ENCODE measurements around the gene MYT1. TPM values are rescaled to one million over a fixed set of nuclear protein-coding genes. Genes with fewer than 3 reads are reported as not detected.

The MYT1 gene
- total and polyA plus RNA-seq, 2 of the 8 experiments (the other 6 are each of a cell fraction or from before 2014, with no cell fraction given) = 0.63 to 2.0 TPM

DNA sequence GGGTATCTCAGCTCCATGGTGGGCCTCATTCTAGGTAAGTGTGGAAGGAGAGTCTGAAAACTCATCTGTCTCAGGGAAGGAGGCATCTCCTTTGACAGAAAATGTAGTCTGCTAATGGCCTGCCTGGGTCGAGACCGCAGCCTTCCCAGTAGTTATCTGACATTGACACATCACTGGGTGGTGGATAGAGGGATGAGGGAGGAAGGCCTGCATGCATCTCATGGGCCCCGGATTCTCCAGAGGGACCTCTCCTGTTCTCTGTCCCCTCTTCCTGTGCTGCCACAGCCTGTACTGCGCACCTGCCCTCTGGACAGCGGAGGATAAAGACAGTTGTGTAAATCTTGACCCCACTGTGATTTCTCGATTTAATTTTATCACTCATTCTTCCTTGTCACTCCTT lies 96.0 kb downstream of the MYT1 start:
- Histone ChIP-seq H3K4ac (replicated peaks; ENCODE audit: insufficient read length, low read depth, low read length) (no peak overlapping the region), H3K36me3 (ENCODE audit: control insufficient read depth in 2 of 4, insufficient read depth in 4 of 4, low read length in 3 of 4) (peaks cover 0 to 9% (median under 1%) of the 10 kb centered on the region in 4 experiments; a peak in 2 of 8 replicates), H2BK15ac (ENCODE audit: low read length) (no peak overlapping the region), H2BK120ac (replicated peaks; ENCODE audit: low read depth, low read length) (no peak overlapping the region), H3K79me2 (ENCODE audit: control insufficient read depth in 1 of 2, insufficient read depth in 2 of 2, low read length in 2 of 2) (peaks cover 4 to 44% of the 10 kb centered on the region in 2 experiments; a peak in 3 of 4 replicates), H4K8ac (ENCODE audit: extremely low read depth, insufficient read depth, low read length) (no peak overlapping the region), H3K9ac (replicated peaks in 1 of 4; ENCODE audit: extremely low read depth in 1 of 4, low read depth in 3 of 4, low read length in 3 of 4) (no peak overlapping the region), H3K23ac (ENCODE audit: insufficient read length) (no peak overlapping the region), H3K14ac (ENCODE audit: insufficient read length) (no peak overlapping the region), H3K56ac (replicated peaks; ENCODE audit: insufficient read length, low read depth, low read length) (no peak overlapping the region), H3K79me1 (ENCODE audit: low read depth, low read length) (peaks cover 6% of the 10 kb centered on the region), H4K91ac (replicated peaks; ENCODE audit: insufficient read length, low read length) (no peak overlapping the region), H3K27me3 (replicated peaks in 1 of 4; ENCODE audit: control insufficient read depth in 3 of 4, extremely low read depth in 1 of 4, insufficient read depth in 3 of 4, low read length in 3 of 4) (no peaks in the 10 kb centered on the region), H2BK20ac (ENCODE audit: low read length) (no peak overlapping the region), H3K27ac (ENCODE audit: low read depth, low read length) (no peak overlapping the region), H3K9me3 (ENCODE audit: insufficient read depth in 2 of 2, low read depth in 1 of 2, low read length in 1 of 2) (no peaks in the 10 kb centered on the region), H4K5ac (ENCODE audit: insufficient read length, low read depth, low read length) (no peak overlapping the region), H2AFZ (ENCODE audit: low read length) (no peak overlapping the region), H3K4me1 (replicated peaks in 1 of 4; ENCODE audit: control insufficient read depth in 3 of 4, insufficient read depth in 4 of 4, low read length in 3 of 4) (peaks cover 2 to 13% (median 7%) of the 10 kb centered on the region in 4 experiments; a peak in 6 of 7 replicates), H2AK5ac (ENCODE audit: low read depth, low read length) (no peak overlapping the region), H2BK5ac (ENCODE audit: low read depth, low read length) (no peak overlapping the region), H3K4me3 (ENCODE audit: extremely low read depth in 1 of 4, insufficient read depth in 2 of 4, low read depth in 3 of 4, low read length in 4 of 4) (no peak overlapping the region), H4K20me1 (replicated peaks in 1 of 2; ENCODE audit: control insufficient read depth in 1 of 2, insufficient read depth in 2 of 2, low read length in 2 of 2) (peaks cover 4 to 9% of the 10 kb centered on the region in 2 experiments), H3K18ac (ENCODE audit: extremely low read depth, low read length) (no peak overlapping the region), H3K4me2 (ENCODE audit: insufficient read depth in 1 of 2, low read depth in 2 of 2, low read length in 2 of 2) (no peak overlapping the region), H3K23me2 (ENCODE audit: low read depth, low read length) (peaks cover under 1% of the 10 kb centered on the region; the same call in 1 of the 2 replicates), H2BK12ac (ENCODE audit: low read depth, low read length) (no peak overlapping the region)
- DNase-seq (ENCODE audit: low read depth in 1 of 2, low spot score in 2 of 2) (peak in 1 of 2 experiments; percentile 31), FAIRE-seq (no peak)
- ChIA-PET POLR2A (ENCODE audit: partially characterized antibody) (interaction anchor here (1.0 kb wide), 1 partner anchor 12 kb away, joined by 3 read pairs; no protein-coding TSS in a partner anchor), CTCF (ENCODE audit: partially characterized antibody) (no interaction called here)
- WGBS, 2 experiments (ENCODE audit: extremely low coverage in 1 of 2, insufficient coverage in 1 of 2, insufficient read length in 1 of 2, insufficient replicate concordance in 2 of 2, low coverage in 1 of 2, low lambda C conversion rate in 2 of 2, missing lambda C conversion rate in 1 of 2) = 78% methylated on average over 6 of the region's 6 CpGs; no CpG with 5 or more reads in 1 of the 2 experiments
- TF ChIP-seq MAFK (IDR thresholded peaks at IDR 0.05; ENCODE audit: low read depth, low read length) (no peak), EP300 (IDR thresholded peaks at IDR 0.05; ENCODE audit: borderline replicate concordance in 1 of 2, low read depth in 2 of 2, low read length in 2 of 2) (no peak), CREB1 (IDR thresholded peaks at IDR 0.05) (no peak), HDAC6 (IDR thresholded peaks at IDR 0.05; ENCODE audit: low read depth, low read length) (no peak), SP2 (IDR thresholded peaks at IDR 0.05; ENCODE audit: low read length) (no peak), NRF1 (IDR thresholded peaks at IDR 0.05; ENCODE audit: low read depth, low read length) (no peak), CHD2 (IDR thresholded peaks at IDR 0.05; ENCODE audit: low read length) (no peak), POLR2A (IDR thresholded peaks at IDR 0.05; ENCODE audit: control extremely low read depth in 1 of 2, low read depth in 2 of 2, low read length in 2 of 2) (no peak), RBBP5 (IDR thresholded peaks at IDR 0.05; ENCODE audit: borderline replicate concordance, low read depth, low read length) (no peak), TCF12 (IDR thresholded peaks at IDR 0.05; ENCODE audit: low read depth, low read length) (no peak), SIN3A (conservative IDR thresholded peaks at IDR 0.05 in 1 of 2, IDR thresholded peaks at IDR 0.05 in 1 of 2; ENCODE audit: low read depth in 1 of 2, low read length in 2 of 2) (no peak)
- TF ChIP-seq, protein P1, sequence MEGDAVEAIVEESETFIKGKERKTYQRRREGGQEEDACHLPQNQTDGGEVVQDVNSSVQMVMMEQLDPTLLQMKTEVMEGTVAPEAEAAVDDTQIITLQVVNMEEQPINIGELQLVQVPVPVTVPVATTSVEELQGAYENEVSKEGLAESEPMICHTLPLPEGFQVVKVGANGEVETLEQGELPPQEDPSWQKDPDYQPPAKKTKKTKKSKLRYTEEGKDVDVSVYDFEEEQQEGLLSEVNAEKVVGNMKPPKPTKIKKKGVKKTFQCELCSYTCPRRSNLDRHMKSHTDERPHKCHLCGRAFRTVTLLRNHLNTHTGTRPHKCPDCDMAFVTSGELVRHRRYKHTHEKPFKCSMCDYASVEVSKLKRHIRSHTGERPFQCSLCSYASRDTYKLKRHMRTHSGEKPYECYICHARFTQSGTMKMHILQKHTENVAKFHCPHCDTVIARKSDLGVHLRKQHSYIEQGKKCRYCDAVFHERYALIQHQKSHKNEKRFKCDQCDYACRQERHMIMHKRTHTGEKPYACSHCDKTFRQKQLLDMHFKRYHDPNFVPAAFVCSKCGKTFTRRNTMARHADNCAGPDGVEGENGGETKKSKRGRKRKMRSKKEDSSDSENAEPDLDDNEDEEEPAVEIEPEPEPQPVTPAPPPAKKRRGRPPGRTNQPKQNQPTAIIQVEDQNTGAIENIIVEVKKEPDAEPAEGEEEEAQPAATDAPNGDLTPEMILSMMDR (IDR thresholded peaks at IDR 0.05; ENCODE audit: control extremely low read depth in 1 of 3, insufficient read depth in 1 of 3, low read depth in 1 of 3, low read length in 3 of 3) = no peak

Measured in H1 (cell line).